Measurements from ENCODE around the gene NAV3.

NAV3 gene

GRCh38 chr12:77928078-77928477, 97.4 kb downstream of the NAV3 start:
- no peak for DNase-seq (ENCODE audit: low read depth)

DNA sequence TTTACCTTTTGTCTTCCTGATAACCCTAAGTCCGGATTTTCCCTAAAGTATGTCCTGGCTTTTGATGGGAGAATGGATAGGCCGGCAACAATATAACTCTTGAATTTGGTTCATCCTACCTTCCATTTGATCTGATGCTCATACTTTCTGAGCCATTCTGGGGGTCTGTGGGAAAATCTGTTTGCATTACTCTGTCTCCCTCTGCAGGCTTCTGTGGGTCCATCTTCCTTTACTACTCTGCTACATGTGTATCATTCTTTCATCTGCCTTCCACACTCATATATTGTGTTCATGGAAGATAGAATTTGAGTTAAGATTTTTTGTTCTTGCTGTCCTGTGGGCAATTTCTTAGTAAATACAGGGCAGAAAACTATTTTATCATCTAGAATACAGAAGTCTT, 101.5 kb downstream of the NAV3 start:
- no peak for DNase-seq (ENCODE audit: low read depth)

DNA sequence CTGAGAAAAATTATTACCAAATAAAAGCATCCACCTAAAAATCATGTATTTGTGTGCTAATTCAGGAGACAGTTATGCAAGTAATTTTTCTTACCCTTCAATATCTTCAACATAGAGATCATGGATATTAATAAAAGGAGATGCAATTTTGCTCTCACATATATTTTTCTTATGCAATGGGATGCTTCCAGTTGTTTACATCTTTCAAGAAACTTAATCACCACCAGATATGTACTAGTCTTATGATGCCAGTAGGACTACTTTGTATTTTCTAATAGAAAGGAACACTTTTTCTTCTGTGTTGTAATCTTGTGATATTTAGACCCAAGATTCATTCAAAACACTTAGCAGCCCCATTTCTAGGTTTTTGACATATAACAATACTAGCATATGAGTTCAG, 107.6 kb downstream of the NAV3 start:
- DNase-seq (ENCODE audit: low read depth): no peak

DNA sequence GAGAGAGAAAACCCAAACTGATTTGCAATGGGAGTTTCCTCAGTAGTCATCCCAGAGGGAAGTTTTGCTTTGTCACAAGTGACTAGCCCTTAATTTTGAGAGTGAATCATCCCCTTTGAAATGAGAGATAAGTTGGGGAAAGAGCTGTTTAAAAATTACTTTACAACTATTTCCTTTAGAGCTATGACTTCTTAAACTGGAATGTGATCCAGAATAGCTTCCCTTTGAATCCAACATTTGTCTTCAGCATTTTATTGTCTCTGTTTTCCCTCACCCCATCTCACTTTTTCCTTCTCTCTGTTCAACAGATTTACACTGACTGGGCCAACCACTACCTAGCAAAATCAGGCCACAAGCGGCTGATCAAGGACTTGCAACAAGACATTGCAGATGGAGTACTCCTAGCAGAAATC, 109.3 kb downstream of the NAV3 start:
- DNase-seq (ENCODE audit: low read depth): peak; percentile 92

GRCh38 chr12:77940567-77940966, 109.9 kb downstream of the NAV3 start:
- peak; percentile 72 for DNase-seq (ENCODE audit: low read depth)

DNA sequence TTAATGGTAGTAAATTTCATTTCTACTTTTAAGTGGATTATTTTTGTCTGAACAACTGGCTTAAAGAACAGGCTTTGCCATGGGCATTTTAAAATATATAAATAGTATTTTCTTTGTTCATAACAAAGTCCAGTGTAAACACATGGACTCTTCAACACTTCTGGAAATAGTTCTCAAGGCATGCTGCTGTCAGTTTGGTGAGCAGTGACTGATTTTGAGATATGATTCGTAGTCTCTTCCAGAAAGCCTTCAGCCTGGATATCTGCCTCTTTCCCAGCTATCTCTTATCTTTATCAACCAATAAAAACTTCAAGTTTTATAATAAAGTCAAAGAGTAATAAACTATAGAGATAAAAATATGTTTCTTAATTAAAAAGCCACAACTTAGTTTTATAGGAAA, 110.7 kb downstream of the NAV3 start:
- peak; percentile 62 for DNase-seq (ENCODE audit: low read depth)

GRCh38 chr12:77943466-77943865, 112.8 kb downstream of the NAV3 start:
- peak; percentile 80 for DNase-seq (ENCODE audit: low read depth)

- DNase-seq (ENCODE audit: low read depth): peak; percentile 80
These were observed 115.9 kb downstream of the NAV3 start for GRCh38 chr12:77946541-77947061.

- peak; percentile 84 for DNase-seq (ENCODE audit: low read depth)
These were observed 116.6 kb downstream of the NAV3 start for GRCh38 chr12:77947330-77947729.

- no peak for DNase-seq (ENCODE audit: low read depth)
These were observed 117.1 kb downstream of the NAV3 start for GRCh38 chr12:77947746-77948145.

DNA sequence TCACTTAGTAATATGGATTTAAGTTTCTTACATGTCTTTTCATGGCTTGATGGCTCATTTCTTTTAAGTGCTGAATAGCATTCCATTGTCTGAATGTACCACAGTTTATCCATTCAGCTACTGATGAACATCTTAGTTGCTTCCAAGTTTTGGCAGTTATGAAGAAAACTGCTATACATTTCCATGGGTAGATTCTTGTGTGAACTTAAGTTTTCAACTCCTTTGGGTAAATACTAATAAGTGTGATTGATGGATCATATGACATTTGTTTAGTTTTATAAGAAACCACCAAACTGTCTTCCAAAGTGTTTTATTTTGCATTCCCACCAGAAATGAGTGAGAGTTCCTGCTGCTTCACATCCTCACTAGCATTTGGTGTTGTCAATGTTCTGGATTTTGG, 119.2 kb downstream of the NAV3 start:
- DNase-seq (ENCODE audit: low read depth): peak; percentile 32

DNA sequence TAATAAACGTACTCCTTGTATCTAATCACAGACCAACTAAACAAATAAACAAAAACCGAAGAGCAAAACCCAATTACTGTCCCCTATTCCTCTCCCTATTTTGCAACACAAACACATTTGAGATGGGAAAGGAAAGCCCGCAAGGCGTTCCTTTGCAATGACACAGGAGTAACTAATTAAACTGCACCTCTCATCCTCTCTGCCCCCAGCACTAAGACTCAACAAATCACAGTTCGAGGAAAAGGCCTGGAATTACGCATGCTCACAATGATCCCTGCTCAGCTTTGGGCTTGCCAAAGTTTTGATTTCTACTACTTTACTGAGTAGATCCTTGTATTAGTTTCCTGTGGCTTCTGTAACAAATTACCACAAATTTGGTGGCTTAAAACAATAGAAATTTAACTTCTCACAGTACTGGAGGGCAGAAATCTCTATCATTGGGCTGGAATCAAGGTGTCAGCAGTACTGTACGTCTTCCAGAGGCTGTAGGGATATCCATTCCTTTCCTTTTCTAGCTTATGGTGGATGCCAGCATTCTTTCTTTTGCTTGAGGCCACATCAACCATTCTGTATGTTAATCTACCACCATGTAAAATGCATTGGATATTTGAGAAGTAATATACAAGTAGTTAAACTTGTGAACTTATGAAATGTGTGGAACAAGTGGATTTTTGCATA, 123.0 kb downstream of the NAV3 start:
- no peak for DNase-seq (ENCODE audit: low read depth)

- DNase-seq (ENCODE audit: low read depth): peak; percentile 30
These were observed 123.5 kb downstream of the NAV3 start for GRCh38 chr12:77954206-77954555.

GRCh38 chr12:77957062-77957461, 126.4 kb downstream of the NAV3 start:
- peak; percentile 45 for DNase-seq (ENCODE audit: low read depth)

- no peak for DNase-seq (ENCODE audit: low read depth)
These were observed 133.0 kb downstream of the NAV3 start for GRCh38 chr12:77963576-77964178.

- DNase-seq (ENCODE audit: low read depth): peak; percentile 31
These were observed 135.1 kb downstream of the NAV3 start for GRCh38 chr12:77965790-77966189.

- no peak for DNase-seq (ENCODE audit: low read depth)
These were observed 137.3 kb downstream of the NAV3 start for GRCh38 chr12:77968021-77968420.

DNA sequence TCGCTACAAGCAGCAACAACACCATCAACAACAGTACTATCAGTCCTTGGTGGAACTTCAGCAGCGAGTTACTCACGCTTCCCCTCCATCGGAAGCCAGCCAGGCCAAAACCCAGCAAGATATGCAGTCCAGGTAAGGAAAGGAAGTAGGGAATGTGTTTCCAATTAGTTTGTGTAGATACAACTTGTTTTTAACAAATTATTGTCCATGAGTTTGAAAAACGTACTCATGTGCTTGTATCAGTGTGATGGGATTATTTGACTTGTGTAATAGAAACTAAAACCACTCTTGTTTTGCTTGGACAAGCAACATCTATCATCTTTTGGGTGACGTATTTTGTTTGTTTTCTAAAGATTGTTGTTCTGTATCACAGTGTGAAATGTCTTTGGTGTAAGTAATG, 137.9 kb downstream of the NAV3 start:
- DNase-seq (ENCODE audit: low read depth): no peak

DNA sequence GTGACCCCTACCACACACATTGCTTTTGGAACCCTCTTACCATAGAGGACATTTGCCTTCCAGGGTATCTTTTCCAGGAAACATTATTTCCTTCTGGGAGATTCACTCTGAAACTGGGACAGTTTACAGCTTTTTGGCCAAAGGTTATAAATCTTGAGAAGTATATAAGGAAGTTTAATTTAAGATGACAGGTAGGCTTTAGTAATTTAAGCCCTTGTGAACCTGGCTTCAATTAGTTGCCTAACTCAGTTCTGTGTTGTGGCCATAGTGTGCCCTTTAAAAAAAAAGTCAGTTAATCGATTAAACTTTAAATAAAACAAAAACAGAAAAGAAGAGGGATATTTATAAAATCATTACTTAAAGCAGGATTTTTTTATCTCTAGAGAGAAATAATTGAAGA, 142.9 kb downstream of the NAV3 start:
- DNase-seq (ENCODE audit: low read depth): no peak

DNA sequence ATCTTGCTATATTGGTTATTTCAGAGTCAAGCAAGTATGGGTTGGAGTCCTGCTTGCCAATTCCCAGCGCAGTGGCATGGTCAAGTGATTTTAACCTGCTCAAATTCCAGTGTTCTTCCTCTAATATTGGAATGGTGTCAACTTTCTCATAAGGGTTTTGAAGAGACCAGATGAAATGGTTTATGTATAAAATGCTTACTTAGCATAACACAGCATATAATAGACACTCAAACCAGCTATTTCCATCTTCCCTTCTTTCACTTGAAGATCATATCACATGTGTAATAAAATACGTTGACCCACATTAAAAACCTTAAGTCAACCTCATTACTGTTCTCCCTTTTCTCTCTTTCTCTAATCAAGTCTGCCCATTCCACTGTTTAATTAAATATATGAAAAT, 144.0 kb downstream of the NAV3 start:
- DNase-seq (ENCODE audit: low read depth): no peak

GRCh38 chr12:77979597-77980250, 149.0 kb downstream of the NAV3 start:
- peak; percentile 17 for DNase-seq (ENCODE audit: low read depth)

DNA sequence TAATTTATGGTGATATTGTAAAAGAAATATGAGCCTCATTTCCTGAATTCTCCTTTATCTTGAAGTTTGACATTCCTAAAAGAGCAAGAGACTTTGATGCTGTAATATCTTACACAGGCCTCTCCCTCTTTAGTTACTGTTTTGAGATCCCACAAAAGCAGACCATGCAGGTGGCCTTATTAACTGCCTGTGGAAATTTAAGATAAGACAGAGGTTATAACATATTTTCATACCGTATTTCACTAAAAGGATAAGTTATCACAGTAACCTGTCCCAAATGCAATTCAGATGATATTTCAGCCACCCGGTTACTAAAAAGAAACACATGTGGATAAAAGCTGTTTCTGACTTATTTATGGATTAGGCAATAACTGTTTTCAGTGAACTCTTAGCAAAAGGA, 150.1 kb downstream of the NAV3 start:
- DNase-seq (ENCODE audit: low read depth): peak; percentile 9

GRCh38 chr12:77983859-77984258, 153.2 kb downstream of the NAV3 start:
- DNase-seq (ENCODE audit: low read depth): no peak
